GM12801 (cell line): ENCODE results near the gene GCC2.

ENCODE experiments used
- TF ChIP-seq, protein P1 (sequence below): IDR thresholded peaks from one replicate; pipeline ENCODE4 v1.5.1; 2011; ENCODE audit warnings: control low read depth; ENCODE audit not compliant: insufficient read length; ENCODE audit errors: extremely low read depth

Gene GCC2

DNA sequence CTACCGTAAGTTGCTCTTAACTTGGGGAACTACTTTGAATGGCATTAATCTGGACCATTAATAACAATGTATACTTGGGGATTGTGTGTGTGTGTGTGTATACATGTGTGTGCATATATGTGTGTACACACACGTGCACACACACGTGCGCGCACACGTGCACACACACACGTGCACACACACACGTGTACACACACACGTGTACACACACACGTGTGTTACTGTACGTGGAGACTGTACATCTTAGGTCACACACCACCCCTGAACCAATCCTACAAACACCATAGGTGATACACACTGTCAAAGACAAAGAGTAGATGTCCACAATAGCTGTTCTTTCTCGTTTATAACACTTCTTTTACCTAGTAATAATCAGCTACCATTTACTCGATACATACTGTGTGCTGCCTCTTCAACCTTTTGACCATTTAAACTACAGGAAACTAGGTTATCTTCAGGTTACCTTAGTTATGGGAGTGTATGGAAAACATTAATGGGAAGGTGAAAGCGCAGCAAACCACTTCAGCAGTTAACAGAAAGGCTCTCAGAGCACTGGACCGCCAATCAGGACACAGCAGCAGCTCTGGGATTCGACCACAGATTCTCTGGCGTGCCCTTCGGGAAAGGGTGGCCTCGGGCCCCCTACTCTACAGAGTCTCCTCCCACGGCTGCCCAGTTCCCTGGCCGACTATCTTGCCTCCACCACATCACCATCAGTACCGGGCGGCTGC lies 894 bp upstream of the GCC2 start:
- TF ChIP-seq, protein P1, sequence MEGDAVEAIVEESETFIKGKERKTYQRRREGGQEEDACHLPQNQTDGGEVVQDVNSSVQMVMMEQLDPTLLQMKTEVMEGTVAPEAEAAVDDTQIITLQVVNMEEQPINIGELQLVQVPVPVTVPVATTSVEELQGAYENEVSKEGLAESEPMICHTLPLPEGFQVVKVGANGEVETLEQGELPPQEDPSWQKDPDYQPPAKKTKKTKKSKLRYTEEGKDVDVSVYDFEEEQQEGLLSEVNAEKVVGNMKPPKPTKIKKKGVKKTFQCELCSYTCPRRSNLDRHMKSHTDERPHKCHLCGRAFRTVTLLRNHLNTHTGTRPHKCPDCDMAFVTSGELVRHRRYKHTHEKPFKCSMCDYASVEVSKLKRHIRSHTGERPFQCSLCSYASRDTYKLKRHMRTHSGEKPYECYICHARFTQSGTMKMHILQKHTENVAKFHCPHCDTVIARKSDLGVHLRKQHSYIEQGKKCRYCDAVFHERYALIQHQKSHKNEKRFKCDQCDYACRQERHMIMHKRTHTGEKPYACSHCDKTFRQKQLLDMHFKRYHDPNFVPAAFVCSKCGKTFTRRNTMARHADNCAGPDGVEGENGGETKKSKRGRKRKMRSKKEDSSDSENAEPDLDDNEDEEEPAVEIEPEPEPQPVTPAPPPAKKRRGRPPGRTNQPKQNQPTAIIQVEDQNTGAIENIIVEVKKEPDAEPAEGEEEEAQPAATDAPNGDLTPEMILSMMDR = no peak

DNA sequence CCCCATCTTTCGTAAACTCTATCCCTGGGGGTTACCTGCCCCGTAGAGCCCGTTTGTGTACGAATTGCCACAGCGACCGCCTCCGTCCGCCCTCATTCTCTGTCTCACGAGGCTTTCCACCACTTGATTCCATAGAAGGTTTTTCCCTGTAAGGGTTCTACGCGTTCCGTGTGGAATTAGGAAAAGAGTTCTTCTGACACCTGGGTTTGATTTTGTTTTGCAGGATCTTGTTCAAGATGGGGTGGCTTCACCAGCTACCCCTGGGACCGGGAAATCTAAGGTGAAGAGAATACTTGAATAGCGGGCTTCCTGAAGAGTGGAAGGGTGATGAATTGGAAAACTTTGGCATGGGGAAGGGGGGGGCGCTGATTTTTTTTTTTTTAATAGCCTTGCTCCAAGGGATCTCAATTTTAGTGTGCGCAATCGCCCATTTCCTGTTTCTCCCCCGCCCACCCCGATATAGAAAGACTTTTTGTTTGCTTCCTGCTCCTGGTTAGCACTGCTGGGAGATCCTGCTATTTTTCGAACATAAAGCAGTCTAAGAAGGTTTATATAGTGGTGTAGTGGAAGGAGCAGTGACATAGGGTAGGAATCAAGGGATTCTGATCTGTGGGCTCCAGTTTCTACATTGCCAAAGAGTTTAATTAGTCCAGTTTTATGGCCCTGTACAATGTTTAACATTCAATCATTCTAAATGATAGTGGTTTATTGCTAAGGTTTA lies 564 bp downstream of the GCC2 start:
- TF ChIP-seq, protein P1 = no peak

GRCh38 chr2:108450863-108451262 lies 1.9 kb downstream of the GCC2 start:
- TF ChIP-seq, protein P1 = no peak

- TF ChIP-seq, protein P1 = no peak
Observed at GRCh38 chr2:108451976-108452375, 3.0 kb downstream of the GCC2 start.

- TF ChIP-seq, protein P1 = no peak
Observed at GRCh38 chr2:108454440-108454839, 5.4 kb downstream of the GCC2 start.

DNA sequence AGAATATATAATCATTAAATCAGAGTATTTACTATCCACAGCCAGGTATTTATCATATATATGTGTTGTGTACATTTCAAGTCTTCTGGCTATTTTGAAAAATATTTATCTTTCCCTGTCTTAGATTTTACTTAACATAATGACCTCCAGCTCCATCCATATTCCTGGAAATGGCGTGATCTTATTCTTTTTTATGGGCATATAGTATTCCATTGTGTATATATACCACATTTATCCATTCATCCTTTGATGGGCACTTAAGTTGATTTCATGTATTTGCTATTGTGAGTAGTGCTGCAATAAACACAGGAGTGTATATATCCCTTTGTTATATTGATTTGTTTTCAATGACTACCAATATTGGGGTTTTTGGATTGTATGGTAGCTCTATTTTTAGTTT lies 6.6 kb downstream of the GCC2 start:
- TF ChIP-seq, protein P1 = no peak

DNA sequence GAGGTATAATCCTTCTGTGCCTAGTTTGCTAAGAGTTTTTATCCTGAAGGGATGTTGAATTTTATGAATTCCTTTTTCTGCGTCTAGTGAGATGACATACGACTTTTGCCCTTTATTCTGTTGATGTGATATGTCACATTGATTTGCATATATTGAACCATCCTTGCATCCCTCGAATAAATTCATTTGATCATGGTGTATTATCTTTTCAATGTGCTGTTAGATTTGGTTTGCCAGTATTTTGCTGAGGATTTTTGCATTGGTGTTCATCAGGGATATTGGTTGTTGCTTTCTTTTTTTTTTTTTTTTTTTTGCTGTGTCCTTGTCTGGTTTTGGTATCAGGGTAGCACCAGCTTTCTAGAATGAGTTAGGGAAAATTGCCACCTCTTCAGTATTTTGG lies 9.1 kb downstream of the GCC2 start:
- TF ChIP-seq, protein P1 = no peak
